ENCODE data around the gene MEI1. TPM values are rescaled to one million over a fixed set of nuclear protein-coding genes. Genes with fewer than 3 reads are reported as not detected.

The MEI1 gene
- total RNA-seq, 2 experiments from 2014 or later: 2.3 to 14.6 TPM

- intact Hi-C loops (cut with micrococcal nuclease; ENCODE audit: unreplicated experiment): no loop called here
- BruUV-seq (replicated peaks): no TSS peak
- ChIA-PET POLR2A (interaction anchor here (0.6 kb wide), 1 partner anchor 37 kb away, joined by 3 read pairs; no protein-coding TSS in a partner anchor), CTCF (ENCODE audit: unreplicated experiment) (no interaction called here)
- Histone ChIP-seq H3K79me2 (ENCODE audit: insufficient read depth, low read depth, low read length) (no peaks in the 10 kb centered on the region), H3K9me2 (ENCODE audit: insufficient read depth, low read length) (no peaks in the 10 kb centered on the region), H3K4me2 (ENCODE audit: low read length) (no peak overlapping the region), H3K4me1 (ENCODE audit: insufficient read depth, low read length, poor library complexity, severe bottlenecking) (peaks cover 2% of the 10 kb centered on the region), H4K20me1 (ENCODE audit: insufficient read depth, low read length) (no peaks in the 10 kb centered on the region), H3K4me3 (ENCODE audit: low read depth, low read length, poor library complexity, severe bottlenecking) (no peak overlapping the region), H3K36me3 (ENCODE audit: insufficient read depth, low read length) (no peaks in the 10 kb centered on the region), H2AFZ (ENCODE audit: low read length) (no peak overlapping the region), H3K9me3 (ENCODE audit: low read length) (no peaks in the 10 kb centered on the region), H3K27ac (ENCODE audit: low read depth, low read length, poor library complexity, severe bottlenecking) (no peak overlapping the region)
- no peak for DNase-seq (ENCODE audit: low spot score)
- no peak for TF ChIP-seq EZH2phosphoT487 (IDR thresholded peaks at IDR 0.05; ENCODE audit: borderline replicate concordance, low read depth, low read length)
These were observed 94.6 kb downstream of the MEI1 start for GRCh38 chr22:41793871-41794270.

DNA sequence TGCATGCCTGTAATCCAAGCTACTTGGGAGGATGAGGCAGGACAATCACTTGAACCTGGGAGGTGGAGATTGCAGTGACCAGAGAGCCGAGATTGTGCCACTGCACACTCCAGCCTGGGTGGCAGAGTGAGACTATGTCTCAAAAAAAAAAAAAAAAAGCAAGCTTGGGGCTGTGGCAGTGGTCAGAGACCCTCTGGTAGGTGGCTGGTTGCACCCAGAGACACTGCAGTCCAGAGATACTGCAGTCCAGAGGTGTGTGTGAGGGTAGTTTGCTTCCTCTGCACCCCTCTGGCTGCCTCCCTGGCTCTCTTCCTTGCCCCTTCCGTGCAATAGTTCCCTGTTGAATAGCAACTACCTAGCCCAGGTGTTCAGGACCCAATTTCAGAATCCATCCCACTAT lies 99.4 kb downstream of the MEI1 start:
- no TSS peak for BruUV-seq (replicated peaks)
- Histone ChIP-seq H3K9me3 (ENCODE audit: low read length) (no peaks in the 10 kb centered on the region), H3K36me3 (ENCODE audit: insufficient read depth, low read length) (no peaks in the 10 kb centered on the region), H4K20me1 (ENCODE audit: insufficient read depth, low read length) (no peaks in the 10 kb centered on the region), H2AFZ (ENCODE audit: low read length) (no peak overlapping the region), H3K79me2 (ENCODE audit: insufficient read depth, low read depth, low read length) (peaks cover 21% of the 10 kb centered on the region), H3K4me2 (ENCODE audit: low read length) (peak overlapping the region; percentile 95), H3K4me1 (ENCODE audit: insufficient read depth, low read length, poor library complexity, severe bottlenecking) (peaks cover 23% of the 10 kb centered on the region), H3K27ac (ENCODE audit: low read depth, low read length, poor library complexity, severe bottlenecking) (no peak overlapping the region), H3K9me2 (ENCODE audit: insufficient read depth, low read length) (no peaks in the 10 kb centered on the region), H3K4me3 (ENCODE audit: low read depth, low read length, poor library complexity, severe bottlenecking) (no peak overlapping the region)
- no peak for TF ChIP-seq EZH2phosphoT487 (IDR thresholded peaks at IDR 0.05; ENCODE audit: borderline replicate concordance, low read depth, low read length)
- no peak for TF ChIP-seq CTCF (conservative IDR thresholded peaks at IDR 0.05; ENCODE audit: low read length)
- intact Hi-C loops (cut with micrococcal nuclease; ENCODE audit: unreplicated experiment): no loop called here
- CTCF ChIA-PET (ENCODE audit: unreplicated experiment): interaction anchor here (1.3 kb wide), 1 partner anchor 52 kb away, joined by 9 read pairs; no protein-coding TSS in a partner anchor
- DNase-seq (ENCODE audit: low spot score): no peak
- POLR2A ChIA-PET: interaction anchor here (0.7 to 4.0 kb wide), 5 partner anchors 12 to 83 kb away, joined by 3 to 39 read pairs (median 4); no protein-coding TSS in a partner anchor

DNA sequence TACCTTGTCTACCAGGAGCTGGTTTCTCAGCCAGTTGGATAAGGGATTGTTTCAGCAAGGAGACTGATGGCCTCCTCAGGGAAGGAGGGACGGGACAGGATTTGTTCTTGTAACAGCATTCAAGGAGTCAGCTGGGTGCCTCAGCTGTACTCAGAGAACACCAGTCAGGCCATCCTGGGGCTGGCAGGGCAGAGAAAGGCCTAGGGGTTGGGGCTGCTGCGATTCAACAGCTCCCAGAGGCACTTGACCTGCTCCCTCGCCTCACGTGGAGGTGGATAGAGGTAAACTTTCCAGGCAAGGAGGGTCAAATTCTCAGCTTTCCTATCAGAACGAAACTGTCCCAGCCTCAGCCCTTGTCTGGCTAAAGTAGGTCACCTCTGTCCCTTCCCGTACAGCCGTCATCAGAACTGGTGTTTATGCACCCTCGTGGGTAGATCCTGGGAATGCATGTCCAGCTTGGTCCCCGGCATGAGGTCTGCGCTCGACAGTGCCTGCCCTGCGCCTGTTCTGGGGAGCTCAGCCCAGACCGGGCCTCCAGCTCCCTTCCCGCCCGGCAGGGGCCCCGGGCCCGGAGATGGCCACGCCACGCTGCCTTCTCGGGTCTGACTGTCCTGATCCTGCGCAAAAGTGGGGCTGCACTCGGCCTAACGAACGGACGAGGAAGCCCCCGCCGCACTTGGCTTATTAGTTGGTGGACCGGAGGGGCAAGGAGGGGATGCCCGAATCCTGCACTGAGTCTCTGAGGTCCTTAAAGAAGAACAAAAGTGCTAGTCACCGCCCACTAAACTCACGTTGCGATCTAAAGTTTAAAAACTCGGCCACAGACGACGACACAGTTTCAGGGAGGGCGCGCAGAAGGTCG lies 100.4 kb downstream of the MEI1 start:
- Histone ChIP-seq H3K27ac (ENCODE audit: low read depth, low read length, poor library complexity, severe bottlenecking) (peak overlapping the region; percentile 37), H3K9me2 (ENCODE audit: insufficient read depth, low read length) (no peaks in the 10 kb centered on the region), H3K36me3 (ENCODE audit: insufficient read depth, low read length) (no peaks in the 10 kb centered on the region), H3K4me2 (ENCODE audit: low read length) (peak overlapping the region; percentile 95), H3K9me3 (ENCODE audit: low read length) (no peaks in the 10 kb centered on the region), H4K20me1 (ENCODE audit: insufficient read depth, low read length) (no peaks in the 10 kb centered on the region), H2AFZ (ENCODE audit: low read length) (peak overlapping the region; percentile 78), H3K79me2 (ENCODE audit: insufficient read depth, low read depth, low read length) (peaks cover 21% of the 10 kb centered on the region), H3K4me3 (ENCODE audit: low read depth, low read length, poor library complexity, severe bottlenecking) (peak overlapping the region; percentile 79), H3K4me1 (ENCODE audit: insufficient read depth, low read length, poor library complexity, severe bottlenecking) (peaks cover 31% of the 10 kb centered on the region)
- DNase-seq (ENCODE audit: low spot score): peak; percentile 30
- ChIA-PET CTCF (ENCODE audit: unreplicated experiment) (interaction anchor here (0.6 to 1.6 kb wide), 6 partner anchors 19 to 103 kb away, joined by 3 to 9 read pairs (median 4); no protein-coding TSS in a partner anchor), POLR2A (interaction anchor here (0.6 to 4.0 kb wide), 15 partner anchors 13 to 147 kb away, joined by 3 to 39 read pairs (median 4); partner anchors contain the start of gene CENPM)
- BruUV-seq (replicated peaks): TSS peak; percentile 93
- no peak; the same call in 1 of the 2 replicates for TF ChIP-seq CTCF (conservative IDR thresholded peaks at IDR 0.05; ENCODE audit: low read length)
- intact Hi-C loops (cut with micrococcal nuclease; ENCODE audit: unreplicated experiment): loop anchor here (5.0 kb wide), 2 partner anchors 52 to 102 kb away; partner anchors contain the start of gene MEI1

Data from OCI-LY7 (cell line).